ENCODE data around the gene WNT10A.

DNA sequence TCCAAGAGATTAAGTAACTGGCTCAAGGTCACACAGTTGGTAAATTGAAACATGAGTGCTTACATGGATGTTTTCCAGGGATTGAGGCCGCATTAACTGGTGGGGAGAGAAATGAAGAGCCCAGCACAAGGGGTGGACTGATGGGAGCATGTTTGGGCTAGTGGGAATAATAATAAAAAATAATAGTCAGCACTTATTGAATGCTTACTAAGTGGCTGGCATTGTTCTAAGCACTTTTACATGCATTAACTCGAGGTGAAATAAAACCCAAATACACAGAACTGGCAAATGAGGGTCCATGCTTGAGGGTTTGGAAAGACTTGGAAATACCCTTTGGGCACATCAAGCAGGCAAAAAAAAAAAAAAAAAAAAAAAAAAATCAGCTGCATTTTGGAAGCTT, 44.8 kb downstream of the WNT10A start:
- TF ChIP-seq, protein P1, sequence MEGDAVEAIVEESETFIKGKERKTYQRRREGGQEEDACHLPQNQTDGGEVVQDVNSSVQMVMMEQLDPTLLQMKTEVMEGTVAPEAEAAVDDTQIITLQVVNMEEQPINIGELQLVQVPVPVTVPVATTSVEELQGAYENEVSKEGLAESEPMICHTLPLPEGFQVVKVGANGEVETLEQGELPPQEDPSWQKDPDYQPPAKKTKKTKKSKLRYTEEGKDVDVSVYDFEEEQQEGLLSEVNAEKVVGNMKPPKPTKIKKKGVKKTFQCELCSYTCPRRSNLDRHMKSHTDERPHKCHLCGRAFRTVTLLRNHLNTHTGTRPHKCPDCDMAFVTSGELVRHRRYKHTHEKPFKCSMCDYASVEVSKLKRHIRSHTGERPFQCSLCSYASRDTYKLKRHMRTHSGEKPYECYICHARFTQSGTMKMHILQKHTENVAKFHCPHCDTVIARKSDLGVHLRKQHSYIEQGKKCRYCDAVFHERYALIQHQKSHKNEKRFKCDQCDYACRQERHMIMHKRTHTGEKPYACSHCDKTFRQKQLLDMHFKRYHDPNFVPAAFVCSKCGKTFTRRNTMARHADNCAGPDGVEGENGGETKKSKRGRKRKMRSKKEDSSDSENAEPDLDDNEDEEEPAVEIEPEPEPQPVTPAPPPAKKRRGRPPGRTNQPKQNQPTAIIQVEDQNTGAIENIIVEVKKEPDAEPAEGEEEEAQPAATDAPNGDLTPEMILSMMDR (IDR thresholded peaks at IDR 0.05; ENCODE audit: low read length) = no peak
- TF ChIP-seq EZH2 (IDR thresholded peaks at IDR 0.05; ENCODE audit: borderline replicate concordance, low read length) = no peak
